Ecto neural progenitor cell (in vitro differentiated cells): Measurements from ENCODE around the gene PCDH9.
A peak's percentile ranks its signal among the peaks of the same experiment; 100 is the strongest.

Experiments used
- DNase-seq: peaks from one replicate; pipeline ENCODE4 v3.0.0-alpha.2; 2018; ENCODE audit warnings: low spot score

Gene PCDH9

DNA sequence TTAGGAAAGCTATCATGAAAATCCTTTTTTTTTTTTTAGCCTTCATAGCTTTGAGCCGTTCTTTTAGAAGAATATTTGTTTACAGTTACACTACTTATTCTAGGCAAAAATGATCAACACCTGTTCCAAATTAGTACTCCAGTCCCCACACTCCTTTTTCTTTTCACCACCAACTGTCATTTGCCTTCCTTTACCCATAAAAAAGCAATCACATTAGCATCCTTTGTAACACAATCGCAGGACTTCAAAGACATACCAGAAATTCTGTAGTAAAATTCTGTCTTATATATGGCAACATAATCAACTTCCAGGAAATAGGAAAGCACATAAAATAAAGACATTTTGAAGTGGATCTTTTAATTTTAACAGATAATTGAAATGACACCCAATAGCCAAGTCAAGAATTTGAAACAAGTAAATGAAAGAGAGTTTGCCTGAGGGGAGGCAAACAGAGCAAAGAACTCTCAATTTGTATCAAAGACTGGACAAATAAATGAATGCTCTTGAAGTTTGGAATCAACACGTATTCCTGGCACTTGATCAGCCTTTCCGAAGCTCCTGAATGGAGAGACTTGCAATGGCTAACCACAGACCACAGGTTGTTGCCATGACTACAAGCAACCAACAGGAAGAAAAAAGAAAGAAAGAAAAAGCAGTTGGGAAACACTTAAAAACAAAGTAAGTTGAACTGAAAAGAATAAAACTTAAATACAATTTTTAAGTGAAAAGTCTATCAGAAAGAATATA, 206.8 kb downstream of the PCDH9 start:
- DNase-seq, result no peak

DNA sequence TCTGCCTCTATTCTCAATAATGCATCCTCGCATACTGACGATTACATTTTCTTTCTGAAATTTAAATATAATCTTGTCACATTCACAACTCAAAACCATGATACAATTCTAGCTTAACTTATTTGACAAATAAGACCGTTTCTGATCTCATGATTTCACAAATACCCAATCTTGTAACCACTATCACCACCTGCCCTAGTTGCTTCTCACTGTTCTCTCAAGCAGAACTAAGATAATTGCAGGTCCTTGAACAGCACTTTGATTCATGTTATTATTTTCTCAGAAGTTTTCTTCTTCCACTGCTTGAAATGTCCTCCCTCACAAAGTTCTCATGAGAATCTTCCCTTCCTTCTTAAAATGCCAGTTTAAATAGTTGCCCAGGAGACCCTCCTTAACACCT, 211.4 kb downstream of the PCDH9 start:
- no peak for DNase-seq

DNA sequence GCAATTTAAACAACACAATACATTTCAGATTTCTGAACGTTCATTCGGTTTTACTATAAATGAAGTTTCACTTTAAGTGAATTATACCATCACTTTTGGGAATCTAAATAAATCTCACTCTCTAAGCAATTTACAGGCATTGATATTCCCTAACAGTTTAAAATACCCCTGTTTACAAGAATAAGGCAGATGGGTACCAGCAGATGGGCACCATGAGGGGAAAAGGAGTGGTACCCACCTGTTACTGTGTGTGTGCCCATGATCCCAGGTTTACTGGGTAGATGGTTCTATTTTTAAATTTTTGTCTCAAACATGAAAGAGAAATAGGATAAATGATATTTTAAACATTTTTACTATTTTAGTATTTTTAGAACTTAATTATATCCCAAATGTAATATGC, 212.9 kb downstream of the PCDH9 start:
- no peak for DNase-seq

DNA sequence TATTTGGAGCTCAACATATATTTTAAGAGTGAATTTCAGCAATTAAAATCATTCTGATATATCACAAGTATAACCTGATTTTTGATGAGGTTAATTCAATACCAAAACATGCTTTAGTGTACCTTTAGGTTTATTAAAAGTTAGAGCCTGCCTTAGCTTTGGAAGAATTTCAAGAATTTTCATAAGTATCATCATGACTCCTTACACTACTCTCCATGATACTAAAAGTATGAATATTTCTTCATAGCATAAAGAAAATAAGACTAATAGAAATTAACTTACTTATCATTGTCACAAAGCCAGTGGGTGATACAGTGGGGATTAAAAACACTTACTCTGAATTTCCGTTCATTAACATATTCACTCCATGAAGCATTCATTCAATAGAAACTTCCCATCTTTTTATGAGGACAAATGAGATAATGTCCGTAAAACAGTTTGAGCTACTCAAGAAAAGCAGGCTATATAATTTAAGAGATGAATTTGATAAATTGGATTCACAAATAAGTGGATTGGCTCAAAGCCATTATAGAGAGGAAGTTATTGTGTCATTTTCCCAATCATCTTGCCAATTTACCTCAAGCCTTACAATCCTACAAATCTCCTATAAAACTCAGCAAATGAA, 214.0 kb downstream of the PCDH9 start:
- DNase-seq, result no peak

DNA sequence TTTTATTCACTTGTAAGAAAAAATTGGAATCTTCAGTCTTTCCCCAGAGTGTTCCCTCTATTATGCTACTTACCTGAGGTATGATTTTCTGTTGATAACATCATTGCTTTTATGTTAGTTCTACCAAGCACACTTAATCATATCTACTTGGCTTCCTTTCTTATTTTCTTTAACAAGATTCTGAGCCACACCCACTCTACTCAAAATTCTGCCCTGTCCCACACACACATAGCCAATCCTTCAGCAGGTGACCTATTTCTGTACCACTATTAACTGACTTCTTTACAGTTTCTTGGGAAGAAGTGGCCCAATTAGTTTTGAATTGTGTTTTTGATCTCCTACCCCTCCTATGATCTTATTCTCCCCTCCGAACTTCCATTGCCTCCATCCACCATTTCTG, 215.7 kb downstream of the PCDH9 start:
- DNase-seq, result no peak

DNA sequence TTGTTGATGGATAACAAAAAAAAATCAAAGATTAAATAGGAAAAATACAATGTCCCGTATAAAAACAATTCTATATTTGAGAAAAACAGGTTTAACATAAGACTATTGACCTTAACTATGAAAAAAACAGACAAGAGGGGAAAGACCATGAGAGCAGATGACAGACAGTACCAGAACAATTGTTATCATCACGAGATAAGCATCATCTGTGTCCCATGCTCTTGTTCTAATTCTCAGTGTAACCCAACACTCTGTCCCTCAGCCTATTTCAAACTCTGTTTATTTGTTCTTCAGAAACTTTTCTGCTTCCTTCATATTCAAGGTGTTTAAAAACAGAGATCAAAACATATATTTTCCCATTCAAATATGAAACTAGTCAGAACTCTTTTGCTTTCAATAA, 216.4 kb downstream of the PCDH9 start:
- no peak for DNase-seq

DNA sequence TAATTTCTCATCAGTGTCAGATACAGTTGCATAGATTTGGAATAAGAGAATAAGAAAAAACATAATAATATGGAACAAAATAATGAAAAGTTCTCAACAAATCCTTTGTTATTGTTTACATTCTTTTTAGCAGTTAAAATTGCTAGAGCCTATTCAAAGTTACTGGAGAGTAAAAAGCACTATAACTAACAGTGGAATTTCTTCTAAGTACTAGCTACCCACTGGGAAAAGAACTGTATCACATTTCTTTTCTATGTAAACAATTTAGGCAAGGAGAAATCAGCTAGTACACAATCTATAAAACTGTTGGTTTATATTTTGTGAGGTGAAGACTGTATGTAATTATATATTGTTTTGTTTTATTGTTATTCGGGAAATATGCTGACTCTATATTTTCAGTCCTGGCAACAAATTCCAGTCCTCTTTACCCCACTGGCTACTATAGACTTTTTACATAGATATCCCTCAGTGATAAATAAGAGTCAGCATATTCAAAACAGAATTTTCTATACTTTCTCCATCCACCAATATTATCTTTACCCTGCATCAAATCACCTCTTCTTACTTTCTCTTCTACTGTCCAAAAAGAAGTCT, 222.0 kb downstream of the PCDH9 start:
- DNase-seq, result no peak

DNA sequence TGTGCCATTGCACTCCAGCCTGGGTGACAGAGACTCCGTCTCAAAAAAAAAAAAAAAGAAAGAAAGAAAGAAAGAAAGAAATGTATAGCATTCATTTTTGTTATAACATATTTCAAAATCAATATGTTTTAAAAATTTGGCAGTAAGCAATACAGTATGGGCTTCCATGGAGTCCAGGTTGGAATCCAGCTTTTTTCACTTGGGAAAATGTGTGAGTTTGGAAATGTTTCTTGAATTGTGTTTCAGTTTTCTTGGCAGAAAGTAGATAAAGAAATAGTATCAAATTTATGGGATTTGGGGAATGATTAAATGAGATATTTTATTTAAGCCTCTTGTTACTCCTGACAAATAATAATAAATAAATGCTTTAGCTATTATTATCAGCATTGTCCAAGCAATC, 225.6 kb downstream of the PCDH9 start:
- no peak for DNase-seq

DNA sequence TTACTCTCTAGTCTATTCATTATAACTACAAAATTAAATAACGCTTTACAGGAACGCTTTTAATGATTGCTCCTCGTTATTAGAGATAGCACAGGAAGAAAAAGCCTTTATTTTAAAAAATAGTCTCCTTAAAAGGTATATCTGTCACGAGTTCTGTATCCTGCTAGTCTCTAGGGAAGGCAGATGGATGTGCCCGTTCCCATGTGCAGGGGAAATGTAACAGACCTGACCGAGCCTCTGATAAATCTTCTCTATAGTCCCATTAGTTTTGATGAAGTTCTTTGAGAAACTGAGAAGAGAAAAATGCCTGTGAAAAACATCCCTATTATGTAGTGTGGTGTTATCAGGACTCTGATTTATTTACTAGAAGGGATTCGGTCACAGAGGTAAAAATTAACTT, 226.4 kb downstream of the PCDH9 start:
- no peak for DNase-seq

DNA sequence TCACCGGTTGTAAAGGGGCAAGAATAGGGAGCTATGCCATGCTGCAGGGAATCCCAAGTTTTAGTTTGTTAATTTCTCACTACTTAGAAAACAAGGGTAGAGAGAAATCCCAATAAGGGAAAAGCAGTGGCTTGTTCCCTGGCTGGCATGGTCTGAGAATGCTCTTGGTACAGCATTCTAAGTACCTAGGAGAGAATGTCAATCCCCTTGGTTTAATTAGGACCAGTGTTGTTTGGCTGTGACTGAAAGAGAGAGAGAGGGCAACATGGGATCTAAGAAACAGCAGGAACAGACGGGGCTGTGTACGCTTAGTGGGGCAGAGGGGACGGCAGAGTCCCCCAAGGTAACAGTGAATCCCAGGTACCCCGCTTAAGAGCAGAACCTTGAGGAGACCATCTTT, 228.8 kb downstream of the PCDH9 start:
- DNase-seq, result no peak

DNA sequence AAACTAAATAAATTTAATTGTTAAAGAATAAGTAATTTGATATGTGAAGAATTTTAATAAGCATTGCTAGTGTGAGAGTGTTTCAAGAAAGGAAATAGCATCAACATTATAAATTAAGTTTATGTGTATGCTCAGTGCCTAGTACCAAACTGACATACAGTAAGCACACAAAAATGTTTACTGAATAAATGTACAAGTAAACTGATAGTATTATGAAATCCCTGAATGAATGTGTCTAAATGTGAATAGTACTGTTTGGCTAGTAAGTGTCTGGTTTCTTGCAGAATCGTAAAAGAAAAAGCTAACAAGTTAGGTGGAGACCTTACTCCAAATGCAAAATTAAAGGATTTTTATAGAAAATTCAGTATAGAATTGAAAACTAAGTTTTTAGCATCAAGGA, 233.6 kb downstream of the PCDH9 start:
- no peak for DNase-seq

DNA sequence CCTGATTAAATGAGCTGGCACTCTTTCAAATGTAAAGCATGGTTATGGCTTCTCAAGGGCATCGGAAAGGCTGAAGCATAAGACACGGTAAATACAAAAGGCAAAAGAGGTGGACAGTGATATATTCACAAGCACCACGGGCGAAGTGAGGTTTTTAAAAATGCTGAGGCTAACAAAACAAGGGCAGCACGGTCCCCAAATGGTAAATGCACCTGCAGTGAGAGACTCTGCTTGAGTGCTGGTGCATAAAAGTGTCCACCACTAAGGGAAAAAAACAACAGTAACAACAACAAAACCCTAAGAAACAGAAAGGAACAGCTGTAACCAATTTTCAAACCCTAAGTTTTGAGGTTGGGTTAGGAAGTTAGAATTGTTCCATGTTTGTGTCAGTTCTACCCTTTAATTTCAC, 234.9 kb downstream of the PCDH9 start:
- DNase-seq, result no peak

DNA sequence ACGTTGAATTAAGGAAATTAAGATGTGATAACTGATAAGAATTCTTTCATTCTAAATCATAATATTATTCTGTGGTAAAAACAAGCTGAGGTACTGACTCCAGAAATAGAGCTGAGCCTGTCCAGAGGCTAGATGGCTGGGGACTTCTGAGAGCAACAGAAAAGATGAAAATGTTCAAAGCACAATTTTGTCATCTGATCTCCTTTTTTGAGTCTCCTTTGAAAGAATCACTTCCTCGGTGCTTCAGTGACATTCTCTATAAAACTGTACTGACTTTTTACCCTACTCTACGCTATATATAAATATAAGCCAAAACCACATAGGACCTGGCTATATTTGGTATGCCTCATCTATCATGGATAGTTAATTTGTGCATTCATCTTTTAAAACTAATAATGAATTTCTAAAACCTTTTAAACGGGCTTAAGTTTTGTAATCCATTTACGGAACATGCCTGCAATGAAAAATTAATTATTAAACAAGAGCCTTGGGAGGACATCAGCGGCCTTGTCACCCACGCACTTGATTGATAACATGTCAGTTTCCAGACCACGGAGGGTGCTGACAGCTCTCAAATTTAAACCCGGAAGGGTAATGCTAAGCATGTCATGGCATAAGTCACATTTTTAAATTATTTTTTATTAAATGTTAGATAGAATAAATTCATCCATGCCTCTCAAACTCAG, 235.5 kb downstream of the PCDH9 start:
- no peak for DNase-seq

DNA sequence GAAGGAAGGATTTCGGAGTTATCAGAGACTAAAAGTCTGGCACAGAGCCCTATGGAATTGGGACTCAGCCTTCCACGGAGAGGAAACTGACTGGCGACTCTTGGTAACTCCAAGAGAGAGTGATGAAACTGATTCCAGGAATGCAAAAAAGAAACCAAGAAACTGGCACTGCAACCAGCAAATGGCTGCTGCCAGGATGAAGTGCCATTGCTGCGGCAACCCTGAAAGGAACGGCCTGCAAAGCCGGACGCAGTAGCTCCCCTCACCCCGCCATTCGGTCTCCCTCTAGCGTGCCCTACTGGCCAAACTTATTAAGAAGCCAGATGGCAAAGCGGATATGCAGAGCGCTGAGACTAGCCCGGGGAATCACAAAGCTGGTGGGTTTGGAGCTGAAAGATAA, 236.0 kb downstream of the PCDH9 start:
- DNase-seq, result peak; percentile 86

DNA sequence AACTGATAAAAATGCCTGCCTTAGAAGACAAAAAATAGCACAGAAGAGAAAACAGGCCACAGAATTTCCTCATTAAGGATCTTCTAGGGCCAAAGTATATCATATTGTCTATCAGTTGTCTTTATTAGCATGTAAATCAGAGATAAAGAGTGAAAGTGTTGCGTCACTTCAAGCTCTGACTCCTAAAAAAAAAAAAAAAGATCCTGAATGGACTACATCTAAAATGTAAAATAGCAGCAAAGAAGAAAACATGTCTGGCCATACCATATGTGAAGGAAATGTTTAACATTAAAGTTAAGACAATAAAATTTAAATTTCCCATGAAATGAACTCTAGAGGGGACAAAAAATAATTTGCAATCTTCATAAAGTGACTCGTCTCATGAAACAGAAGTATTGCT, 237.4 kb downstream of the PCDH9 start:
- no peak for DNase-seq

DNA sequence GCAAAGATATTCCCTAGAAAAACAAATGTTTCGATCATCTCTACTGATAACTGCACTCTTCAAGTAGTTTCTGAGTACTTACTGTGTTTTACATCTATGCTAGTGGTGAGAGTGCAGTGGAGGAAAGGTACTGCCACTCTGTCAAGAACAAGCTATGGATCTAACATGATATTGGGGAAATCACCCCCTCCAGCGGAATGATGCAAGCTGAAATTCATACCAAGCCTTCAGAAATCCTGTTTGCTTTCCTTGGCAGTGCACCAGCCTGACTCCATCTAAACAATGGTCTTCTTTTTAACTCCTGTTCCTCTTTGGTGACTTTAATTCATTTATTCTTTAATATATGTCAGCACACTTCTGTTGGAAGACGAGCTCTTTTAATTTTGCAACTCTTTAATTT, 238.0 kb downstream of the PCDH9 start:
- no peak for DNase-seq

DNA sequence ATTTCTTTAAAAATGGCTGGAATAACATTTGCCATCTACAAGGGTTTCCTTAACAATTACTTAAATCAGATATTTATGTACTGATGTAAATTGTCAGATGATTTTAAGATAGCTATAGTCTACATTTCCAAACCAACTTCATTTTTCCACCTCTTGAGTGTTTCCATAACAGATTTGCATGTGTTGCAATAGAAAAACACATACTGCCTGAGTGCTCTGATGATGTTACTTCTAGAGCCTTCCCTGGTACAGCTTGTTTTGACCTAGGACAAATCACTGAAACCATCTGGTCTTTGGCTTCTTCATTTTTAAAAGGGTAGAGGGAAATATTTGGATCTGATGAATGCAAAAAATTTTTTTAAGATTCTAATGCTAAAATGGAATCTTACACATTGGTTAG, 245.9 kb downstream of the PCDH9 start:
- no peak for DNase-seq

DNA sequence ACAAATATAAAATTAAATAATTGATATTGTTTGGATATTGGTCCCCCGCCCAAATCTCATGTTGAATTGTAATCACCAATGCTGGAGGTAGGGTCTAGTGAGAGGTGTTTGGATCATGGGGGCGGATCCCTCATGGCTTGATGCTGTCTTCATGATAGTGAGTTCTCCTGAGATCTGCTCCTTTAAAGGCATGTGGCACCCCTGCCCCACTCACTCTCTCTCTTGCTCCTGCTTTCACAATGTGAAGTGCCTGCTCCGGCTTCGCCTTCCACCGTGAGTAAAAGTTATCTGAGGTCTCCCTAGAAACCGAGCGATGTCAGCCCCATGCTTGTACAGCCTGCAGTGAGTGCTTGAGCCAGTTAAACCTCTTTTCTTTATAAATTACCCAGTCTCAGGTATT, 248.2 kb downstream of the PCDH9 start:
- DNase-seq, result no peak

DNA sequence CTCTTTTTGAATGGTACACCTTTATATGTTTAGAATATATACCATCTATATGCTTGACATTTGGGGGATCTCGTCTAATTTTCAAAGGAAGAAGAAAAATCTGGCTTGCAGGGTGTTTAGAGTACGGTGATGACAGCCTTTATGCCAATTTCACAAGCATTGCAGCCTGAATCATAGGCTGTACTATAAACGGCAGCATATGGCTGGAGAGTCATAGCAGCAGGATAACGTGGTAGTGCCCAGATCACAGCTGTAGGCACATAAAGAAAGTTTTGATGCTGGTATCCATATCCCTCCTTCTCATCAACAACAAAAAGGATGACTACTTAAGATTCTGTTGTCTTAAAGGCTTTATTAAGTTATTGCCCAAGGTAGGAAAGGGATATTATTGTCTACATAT, 253.0 kb downstream of the PCDH9 start:
- DNase-seq, result no peak

DNA sequence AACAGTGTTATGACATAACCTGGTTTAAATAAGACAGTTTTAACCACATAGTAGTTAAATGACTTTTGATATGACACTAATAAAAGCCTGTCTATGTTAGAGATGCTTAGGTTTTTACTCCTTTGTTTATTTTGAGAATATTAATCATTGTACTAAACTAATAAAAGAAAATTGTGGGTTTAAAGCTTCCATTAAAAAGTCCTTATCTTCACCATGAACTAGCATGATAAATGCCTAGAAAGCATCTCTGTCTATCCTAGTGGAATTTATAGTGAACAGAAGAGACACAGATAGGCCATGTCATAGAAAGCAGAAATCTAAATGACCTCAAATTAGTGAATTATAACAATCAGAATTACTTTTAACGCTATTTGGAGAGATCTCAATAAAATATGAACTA, 255.2 kb downstream of the PCDH9 start:
- DNase-seq, result no peak

DNA sequence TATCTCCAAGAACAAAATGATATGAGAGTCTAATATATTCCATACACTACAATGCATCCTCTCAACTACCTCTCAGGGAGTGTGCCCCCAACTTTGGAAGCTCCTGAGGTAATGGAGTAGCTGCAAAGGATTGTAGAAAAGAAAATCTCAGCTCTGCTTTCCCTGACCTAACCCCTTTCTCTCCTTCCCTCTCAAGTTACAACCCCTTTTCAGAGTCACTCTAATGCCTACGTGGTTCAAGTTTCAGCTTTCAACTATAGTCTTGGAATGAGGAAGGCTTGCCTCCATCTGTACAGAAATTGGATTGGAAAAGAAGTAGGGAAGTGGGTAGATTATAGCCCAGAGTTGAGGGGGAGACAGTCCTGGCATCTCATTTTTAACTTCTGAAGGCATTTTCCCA, 256.0 kb downstream of the PCDH9 start:
- no peak for DNase-seq

DNA sequence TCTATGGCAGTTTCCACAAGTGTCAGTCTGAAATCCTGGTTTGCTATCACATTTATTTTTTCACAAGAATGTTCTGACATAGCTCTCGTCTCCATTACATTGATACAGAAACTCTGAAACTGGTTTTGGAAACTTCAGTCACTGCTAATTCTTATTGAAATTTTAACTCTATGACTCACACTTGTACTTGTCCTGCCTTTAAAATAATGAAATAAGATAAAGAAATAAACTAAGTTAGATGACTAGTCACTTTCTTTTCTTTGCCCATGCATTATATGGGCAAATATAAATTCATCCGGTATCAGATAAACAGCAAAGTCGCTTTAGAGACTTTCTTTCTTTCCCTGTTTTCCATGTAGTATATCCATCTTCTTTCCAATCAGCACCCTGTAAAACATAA, 257.5 kb downstream of the PCDH9 start:
- DNase-seq, result no peak

DNA sequence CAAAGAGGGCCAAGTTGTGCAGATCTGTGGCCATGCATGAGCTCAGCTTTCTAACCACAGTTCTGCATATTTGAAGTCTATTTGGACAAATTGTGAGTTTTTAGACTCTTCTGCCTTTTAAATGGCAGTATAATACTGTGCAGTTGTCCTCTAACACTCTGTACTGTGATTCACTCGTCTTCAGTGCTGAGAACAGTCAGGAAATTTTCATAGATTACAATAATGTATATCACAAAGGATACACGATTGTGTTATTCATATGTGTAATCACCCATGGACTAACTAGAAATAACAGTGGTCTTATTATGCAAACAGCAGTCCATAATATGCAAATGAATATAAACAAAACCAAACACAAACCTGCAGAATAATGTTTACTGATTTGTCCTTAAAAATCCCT, 259.1 kb downstream of the PCDH9 start:
- DNase-seq, result no peak
